HG03571 (cell line): ENCODE measurements around the gene MVB12B.
"Not testable (repeated sequence)": the region's sequence is repeated elsewhere in the genome, so short reads cannot be mapped to it uniquely, and the experiment has no call there.

Source experiments
- ATAC-seq: cut with Tn5 transposase; IDR thresholded peaks from one replicate; pipeline ENCODE4 v1.9.1; 2021; ENCODE audit not compliant: unreplicated experiment

The MVB12B gene

GRCh38 chr9:126464694-126465441 is 138.2 kb downstream of the MVB12B start:
- no peak for ATAC-seq

- ATAC-seq, result no peak
These were observed 139.3 kb downstream of the MVB12B start for GRCh38 chr9:126465977-126466376.

GRCh38 chr9:126468141-126468825 is 141.7 kb downstream of the MVB12B start:
- no peak for ATAC-seq

GRCh38 chr9:126470241-126470993 is 143.8 kb downstream of the MVB12B start:
- no peak for ATAC-seq

GRCh38 chr9:126471084-126471624 is 144.5 kb downstream of the MVB12B start:
- peak; percentile 80 for ATAC-seq

- ATAC-seq, result no peak
These were observed 145.7 kb downstream of the MVB12B start for GRCh38 chr9:126472198-126472947.

GRCh38 chr9:126472948-126473298 is 146.3 kb downstream of the MVB12B start:
- ATAC-seq, result no peak

- ATAC-seq, result no peak
These were observed 147.7 kb downstream of the MVB12B start for GRCh38 chr9:126474206-126474765.

GRCh38 chr9:126474786-126475485 is 148.3 kb downstream of the MVB12B start:
- ATAC-seq, result no peak

- no peak for ATAC-seq
These were observed 149.4 kb downstream of the MVB12B start for GRCh38 chr9:126475933-126476555.

GRCh38 chr9:126477432-126477831 is 150.8 kb downstream of the MVB12B start:
- ATAC-seq, result not testable (repeated sequence)

- no peak for ATAC-seq
These were observed 151.8 kb downstream of the MVB12B start for GRCh38 chr9:126478216-126478981.

- ATAC-seq, result no peak
These were observed 152.9 kb downstream of the MVB12B start for GRCh38 chr9:126479515-126479914.

GRCh38 chr9:126480813-126481212 is 154.2 kb downstream of the MVB12B start:
- ATAC-seq, result no peak

- ATAC-seq, result no peak
These were observed 155.2 kb downstream of the MVB12B start for GRCh38 chr9:126481862-126482261.

GRCh38 chr9:126482361-126483044 is 155.9 kb downstream of the MVB12B start:
- no peak for ATAC-seq

GRCh38 chr9:126483468-126484073 is 156.9 kb downstream of the MVB12B start:
- no peak for ATAC-seq

- ATAC-seq, result no peak
These were observed 159.0 kb downstream of the MVB12B start for GRCh38 chr9:126485662-126486061.
